ENCODE results near the gene ZFAND4.

The ZFAND4 gene

DNA sequence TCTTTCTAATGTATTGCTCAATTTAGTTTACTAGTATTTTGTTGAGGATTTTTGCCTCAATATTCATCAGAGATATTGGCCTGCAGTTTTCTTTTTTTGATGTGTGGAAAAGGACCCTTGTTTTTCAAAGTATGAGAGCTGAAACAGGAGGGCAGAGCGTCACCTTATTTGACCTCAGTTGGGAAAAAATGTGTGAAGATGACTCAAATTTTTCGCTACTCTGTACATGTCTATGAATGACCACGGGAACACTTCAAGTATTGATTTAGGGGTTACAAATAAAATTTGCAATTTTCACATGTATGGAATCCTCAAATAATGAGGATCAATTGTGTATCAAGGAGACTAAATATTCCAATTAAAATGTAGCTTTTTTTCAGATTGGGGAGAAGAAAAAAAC is 103.1 kb downstream of the ZFAND4 start:
- no peaks in the 10 kb centered on the region for H3K4me1 ChIP-seq (ENCODE audit: insufficient read depth, low read length, poor library complexity, severe bottlenecking)
- TF ChIP-seq EZH2phosphoT487 (IDR thresholded peaks at IDR 0.05; ENCODE audit: borderline replicate concordance) = no peak
- TF ChIP-seq, protein P1, sequence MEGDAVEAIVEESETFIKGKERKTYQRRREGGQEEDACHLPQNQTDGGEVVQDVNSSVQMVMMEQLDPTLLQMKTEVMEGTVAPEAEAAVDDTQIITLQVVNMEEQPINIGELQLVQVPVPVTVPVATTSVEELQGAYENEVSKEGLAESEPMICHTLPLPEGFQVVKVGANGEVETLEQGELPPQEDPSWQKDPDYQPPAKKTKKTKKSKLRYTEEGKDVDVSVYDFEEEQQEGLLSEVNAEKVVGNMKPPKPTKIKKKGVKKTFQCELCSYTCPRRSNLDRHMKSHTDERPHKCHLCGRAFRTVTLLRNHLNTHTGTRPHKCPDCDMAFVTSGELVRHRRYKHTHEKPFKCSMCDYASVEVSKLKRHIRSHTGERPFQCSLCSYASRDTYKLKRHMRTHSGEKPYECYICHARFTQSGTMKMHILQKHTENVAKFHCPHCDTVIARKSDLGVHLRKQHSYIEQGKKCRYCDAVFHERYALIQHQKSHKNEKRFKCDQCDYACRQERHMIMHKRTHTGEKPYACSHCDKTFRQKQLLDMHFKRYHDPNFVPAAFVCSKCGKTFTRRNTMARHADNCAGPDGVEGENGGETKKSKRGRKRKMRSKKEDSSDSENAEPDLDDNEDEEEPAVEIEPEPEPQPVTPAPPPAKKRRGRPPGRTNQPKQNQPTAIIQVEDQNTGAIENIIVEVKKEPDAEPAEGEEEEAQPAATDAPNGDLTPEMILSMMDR (conservative IDR thresholded peaks at IDR 0.05; ENCODE audit: low read length) = no peak
- no peak overlapping the region for H3K9ac ChIP-seq (ENCODE audit: low read depth, low read length, poor library complexity, severe bottlenecking)
- H3F3A ChIP-seq (ENCODE audit: low read depth) = no peaks in the 10 kb centered on the region
- no peaks in the 10 kb centered on the region for H3K9me2 ChIP-seq (replicated peaks; ENCODE audit: low read depth, low read length)
- no peak overlapping the region for H3K4me3 ChIP-seq (ENCODE audit: low read length, poor library complexity, severe bottlenecking)
- H3K9me3 ChIP-seq (ENCODE audit: insufficient read depth, low read depth, low read length) = no peaks in the 10 kb centered on the region
- H3K36me3 ChIP-seq (ENCODE audit: insufficient read depth, low read length) = no peaks in the 10 kb centered on the region
- H3K4me2 ChIP-seq (ENCODE audit: low read depth, low read length, poor library complexity, severe bottlenecking) = no peak overlapping the region
- no peaks in the 10 kb centered on the region for H4K20me1 ChIP-seq (ENCODE audit: insufficient read depth, low read length, poor library complexity, severe bottlenecking)
- H3K27me3 ChIP-seq (ENCODE audit: insufficient read depth, low read length, poor library complexity, severe bottlenecking) = no peaks in the 10 kb centered on the region
- 0 out of 2 replicates have a peak, but pooled peaks cover 2% of the 10 kb centered on the region for H3K79me2 ChIP-seq (ENCODE audit: insufficient read depth, low read length)
- no peak overlapping the region for H2AFZ ChIP-seq (ENCODE audit: low read length)

DNA sequence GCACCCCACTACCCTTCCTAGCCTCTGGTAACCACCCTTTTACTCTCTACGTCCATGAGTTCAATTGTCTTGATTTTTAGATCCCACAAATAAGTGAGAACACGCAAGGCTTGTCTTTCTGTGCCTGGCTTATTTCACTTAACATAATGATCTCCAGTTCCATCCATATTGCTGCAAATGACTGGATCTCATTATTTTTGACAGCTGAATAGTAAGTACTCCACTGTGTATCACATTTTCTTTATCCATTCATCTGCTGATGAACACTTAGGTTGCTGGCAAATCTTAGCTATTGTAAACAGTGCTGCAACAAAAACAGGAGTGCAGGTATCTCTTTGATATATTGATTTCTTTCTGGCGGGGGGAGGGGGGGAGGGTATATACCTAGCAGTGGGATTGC is 106.2 kb downstream of the ZFAND4 start:
- Histone ChIP-seq H3K4me3 (ENCODE audit: low read length, poor library complexity, severe bottlenecking) (no peak overlapping the region), H3K9me3 (ENCODE audit: insufficient read depth, low read depth, low read length) (no peaks in the 10 kb centered on the region), H3K9ac (ENCODE audit: low read depth, low read length, poor library complexity, severe bottlenecking) (no peak overlapping the region), H2AFZ (ENCODE audit: low read length) (no peak overlapping the region), H3K36me3 (ENCODE audit: insufficient read depth, low read length) (no peaks in the 10 kb centered on the region), H3K4me1 (ENCODE audit: insufficient read depth, low read length, poor library complexity, severe bottlenecking) (peaks cover 14% of the 10 kb centered on the region), H3K4me2 (ENCODE audit: low read depth, low read length, poor library complexity, severe bottlenecking) (no peak overlapping the region), H3F3A (ENCODE audit: low read depth) (no peaks in the 10 kb centered on the region), H3K27me3 (ENCODE audit: insufficient read depth, low read length, poor library complexity, severe bottlenecking) (no peaks in the 10 kb centered on the region), H3K9me2 (replicated peaks; ENCODE audit: low read depth, low read length) (no peaks in the 10 kb centered on the region), H3K79me2 (ENCODE audit: insufficient read depth, low read length) (peaks cover 13% of the 10 kb centered on the region; the same call in 1 of the 2 replicates), H4K20me1 (ENCODE audit: insufficient read depth, low read length, poor library complexity, severe bottlenecking) (no peaks in the 10 kb centered on the region)
- TF ChIP-seq EZH2phosphoT487 (IDR thresholded peaks at IDR 0.05; ENCODE audit: borderline replicate concordance) = no peak
- TF ChIP-seq, protein P1 (conservative IDR thresholded peaks at IDR 0.05; ENCODE audit: low read length) = no peak

All from Loucy (cell line).